ENCODE results near the gene SYNE1.
"Not testable (repeated sequence)": the region's sequence is repeated elsewhere in the genome, so short reads cannot be mapped to it uniquely, and the experiment has no call there.

SYNE1 gene

GRCh38 chr6:152566103-152566875, 70.9 kb downstream of the SYNE1 start:
- DNase-seq, result no peak

GRCh38 chr6:152563177-152563576, 74.0 kb downstream of the SYNE1 start:
- DNase-seq, result no peak

GRCh38 chr6:152558798-152559197, 78.4 kb downstream of the SYNE1 start:
- DNase-seq, result not testable (repeated sequence)

GRCh38 chr6:152557502-152557901, 79.7 kb downstream of the SYNE1 start:
- no peak for DNase-seq

DNA sequence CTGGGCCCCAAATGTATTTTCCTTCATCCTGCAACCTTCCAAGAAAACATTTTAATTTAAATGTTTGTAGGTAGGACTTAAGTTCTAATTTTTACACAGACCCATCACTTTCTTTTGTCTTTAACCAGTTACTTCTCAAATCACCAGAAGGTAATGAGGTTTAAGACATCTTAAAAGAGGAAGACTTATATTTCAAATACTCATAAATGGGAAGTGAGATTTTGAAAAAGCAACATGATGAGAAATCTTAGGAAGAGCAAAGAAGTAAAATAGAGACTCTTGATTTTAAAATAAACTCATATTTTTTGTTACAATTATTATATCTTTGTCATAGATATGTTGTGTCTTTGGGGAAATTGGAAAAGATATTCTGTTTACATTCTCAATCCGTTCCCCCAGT, 82.3 kb downstream of the SYNE1 start:
- peak; percentile 44 for DNase-seq

GRCh38 chr6:152552616-152553209, 84.4 kb downstream of the SYNE1 start:
- peak; percentile 52 for DNase-seq

GRCh38 chr6:152543519-152543918, 93.6 kb downstream of the SYNE1 start:
- DNase-seq, result no peak

- peak; percentile 53 for DNase-seq
These were observed 96.8 kb downstream of the SYNE1 start for GRCh38 chr6:152540381-152540780.

DNA sequence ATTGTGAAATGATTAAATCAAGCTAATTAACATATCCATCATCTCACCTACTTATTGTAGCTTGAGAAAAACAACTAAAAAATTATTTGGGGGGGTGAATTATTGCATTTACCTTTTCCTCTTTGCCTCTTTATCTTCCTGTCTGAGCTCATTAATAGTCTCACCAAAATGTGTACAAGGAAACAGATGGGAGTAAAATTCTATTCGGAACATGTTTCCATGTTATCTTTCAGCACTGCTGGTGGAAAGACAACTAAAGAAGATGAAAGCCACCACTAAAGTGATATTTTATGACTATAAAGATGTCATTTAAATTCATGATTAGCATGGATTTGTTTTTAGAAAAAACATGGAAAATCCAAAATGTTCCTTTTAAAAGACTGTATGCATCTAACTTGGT, 102.6 kb downstream of the SYNE1 start:
- DNase-seq, result no peak

DNA sequence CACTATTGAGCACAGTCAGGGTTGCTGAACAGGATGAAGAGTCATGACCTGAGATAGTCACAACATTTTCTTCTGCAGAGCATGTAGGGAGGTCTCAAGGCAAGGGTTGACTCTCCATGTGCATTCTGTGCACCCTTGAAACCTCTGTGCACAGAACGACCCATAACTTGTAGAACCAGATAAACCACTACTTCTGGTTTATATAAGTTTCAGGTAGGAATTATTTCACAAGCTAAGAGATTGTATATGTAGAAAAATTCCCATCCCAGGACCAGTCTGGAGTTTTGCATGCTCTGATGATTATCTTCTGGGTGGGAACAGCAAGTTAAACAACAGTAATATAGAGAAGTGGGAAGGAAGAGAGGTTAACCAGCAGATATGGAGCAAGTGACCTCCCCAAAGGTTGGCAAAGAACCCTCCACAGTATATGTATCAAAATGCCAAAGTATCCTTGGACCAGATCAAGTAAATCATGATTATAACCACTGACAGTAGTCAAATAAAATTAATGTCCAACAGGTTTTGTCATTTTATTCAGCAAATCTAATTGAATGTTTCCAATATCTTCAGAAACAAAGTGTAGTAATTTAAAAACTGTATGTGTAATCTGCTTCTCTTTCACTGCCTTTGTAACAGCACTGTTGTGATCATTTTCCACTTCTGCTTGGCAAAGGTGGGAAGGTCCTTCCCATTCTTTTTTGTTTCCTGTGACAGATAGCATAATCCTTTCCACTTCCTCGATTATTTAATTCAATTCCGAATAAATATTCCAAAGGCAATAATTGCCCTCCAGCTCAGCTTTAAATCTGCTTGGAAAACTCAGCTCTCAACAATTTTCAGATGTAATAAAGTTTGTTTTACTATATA, 104.4 kb downstream of the SYNE1 start:
- DNase-seq, result no peak

DNA sequence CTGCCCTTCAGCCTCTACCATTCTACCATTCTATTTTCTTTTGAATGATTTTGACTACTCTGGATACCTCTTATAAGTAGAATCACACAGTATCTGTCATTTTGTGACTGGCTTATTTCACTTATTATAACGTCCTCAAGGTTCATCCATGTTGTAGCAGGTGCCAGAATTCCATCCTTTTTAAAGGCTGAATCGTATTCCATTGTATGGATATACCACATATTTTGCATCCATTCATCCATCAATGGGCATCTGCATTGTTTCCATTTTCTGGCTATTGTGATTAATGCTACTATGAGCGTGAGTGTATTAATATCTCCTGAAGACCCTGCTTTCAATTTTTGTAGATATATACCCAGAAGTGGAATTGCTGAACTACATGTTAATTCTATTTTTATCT, 105.5 kb downstream of the SYNE1 start:
- DNase-seq, result no peak

GRCh38 chr6:152529369-152529768, 107.8 kb downstream of the SYNE1 start:
- peak; percentile 10 for DNase-seq

DNA sequence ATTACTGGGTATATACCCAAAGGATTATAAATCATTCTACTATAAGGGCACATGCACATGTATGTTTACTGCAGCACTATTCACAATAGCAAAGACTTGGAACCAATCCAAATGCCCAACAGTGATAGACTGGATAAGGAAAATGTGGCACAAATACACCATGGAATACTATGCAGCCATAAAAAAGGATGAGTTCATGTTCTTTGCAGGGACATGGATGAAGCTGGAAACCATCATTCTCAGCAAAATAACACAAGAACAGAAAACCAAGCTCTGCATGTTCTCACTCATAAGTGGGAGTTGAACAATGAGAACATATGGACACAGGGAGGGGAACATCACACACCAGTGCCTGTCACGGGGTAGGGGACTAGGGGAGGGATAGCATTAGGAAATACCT, 123.0 kb downstream of the SYNE1 start:
- not testable (repeated sequence) for DNase-seq

GRCh38 chr6:152509916-152510315, 127.2 kb downstream of the SYNE1 start:
- DNase-seq, result no peak

DNA sequence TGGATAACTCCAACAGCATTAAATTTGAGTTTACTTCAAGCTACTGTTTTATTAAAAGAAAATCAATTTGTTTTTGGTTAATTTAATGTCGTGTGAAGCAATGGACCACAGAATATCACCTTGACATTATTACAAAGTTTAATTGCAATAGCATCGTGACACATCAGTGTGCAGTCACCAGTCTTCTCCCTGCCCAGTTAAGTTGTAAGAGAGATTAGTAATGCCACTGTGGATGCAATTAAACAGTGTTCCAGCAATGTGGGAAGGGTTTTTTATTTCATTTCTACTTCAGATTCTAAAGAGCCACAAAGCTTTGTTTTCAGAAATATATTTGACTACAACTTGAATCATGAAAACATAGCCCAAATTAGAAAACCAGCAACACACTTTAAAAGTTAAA, 128.7 kb downstream of the SYNE1 start:
- no peak for DNase-seq

DNA sequence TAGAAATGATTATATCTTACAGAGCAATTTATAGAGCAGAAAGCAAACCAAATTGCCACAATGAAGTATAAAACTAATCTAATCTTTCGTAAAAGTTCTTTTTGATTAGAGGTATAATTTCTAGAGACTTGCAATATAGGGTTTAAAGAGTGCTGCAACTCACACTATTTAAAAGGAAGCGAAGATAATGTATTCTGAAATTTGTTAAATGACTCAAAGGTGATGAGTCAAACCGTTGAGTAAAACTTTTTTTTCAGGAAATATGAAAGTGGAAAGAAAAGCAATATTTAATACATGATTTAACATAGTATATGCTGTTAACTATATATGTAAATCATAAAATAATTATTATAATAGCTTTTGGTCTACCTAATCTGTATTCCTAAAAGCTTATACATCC, 133.6 kb downstream of the SYNE1 start:
- DNase-seq, result peak; percentile 55

- no peak for DNase-seq
These were observed 134.6 kb downstream of the SYNE1 start for GRCh38 chr6:152502421-152503188.

DNA sequence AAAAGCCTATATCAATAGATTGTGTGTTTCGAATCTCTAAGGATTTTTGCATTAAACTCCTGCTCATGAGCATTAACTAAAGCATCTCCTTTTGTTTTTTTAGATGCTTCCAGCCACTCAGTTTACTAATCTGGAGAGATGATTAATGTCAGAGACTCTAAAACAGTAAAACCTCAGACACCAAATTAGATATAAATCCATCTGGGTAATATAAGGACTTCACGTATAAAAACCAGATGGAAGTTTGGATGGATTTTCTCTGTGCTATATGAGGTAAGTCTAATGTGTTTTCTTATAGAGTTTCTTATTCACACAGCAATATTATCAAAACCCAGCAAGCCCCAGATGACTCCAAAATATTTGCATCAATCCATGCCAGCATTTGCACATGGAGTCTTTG, 137.2 kb downstream of the SYNE1 start:
- no peak for DNase-seq

GRCh38 chr6:152496731-152497130, 140.4 kb downstream of the SYNE1 start:
- DNase-seq, result no peak

DNA sequence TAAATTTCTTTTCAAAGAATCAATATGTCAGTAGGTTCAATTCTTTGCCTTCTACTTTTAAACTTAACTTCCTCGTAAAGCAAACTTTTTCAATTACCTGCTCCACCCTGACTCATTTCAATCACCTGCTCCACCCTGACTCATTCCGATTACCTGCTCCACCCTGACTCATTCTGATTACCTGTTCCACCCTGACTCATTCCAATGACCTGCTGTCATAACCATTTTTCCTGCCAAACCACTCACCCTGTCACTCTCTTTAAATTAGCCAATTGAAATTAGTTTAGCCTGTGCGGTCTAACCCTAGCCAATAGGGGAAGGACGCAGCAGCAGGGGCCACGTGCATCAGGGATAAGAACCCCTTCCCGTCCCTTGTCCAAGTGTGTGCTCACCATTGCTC, 141.7 kb downstream of the SYNE1 start:
- not testable (repeated sequence) for DNase-seq

DNA sequence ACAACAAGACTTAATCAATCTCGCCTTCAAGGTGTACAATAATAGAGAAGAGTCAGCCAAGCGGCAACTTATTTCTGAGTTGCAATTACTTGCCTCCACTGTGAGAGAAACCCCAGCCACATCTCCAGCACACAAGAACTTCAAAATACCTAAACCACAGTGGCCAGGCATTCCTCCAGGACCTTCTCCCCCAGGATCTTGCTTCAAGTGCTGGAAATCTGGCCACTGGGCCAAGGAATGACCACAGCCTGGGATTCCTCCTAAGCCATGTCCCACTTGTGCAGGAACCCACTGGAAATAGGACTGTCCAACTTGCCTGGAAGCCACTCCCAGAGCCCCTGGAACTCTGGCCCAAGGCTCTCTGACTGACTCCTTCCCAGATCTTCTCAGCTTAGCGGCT, 144.9 kb downstream of the SYNE1 start:
- not testable (repeated sequence) for DNase-seq

DNA sequence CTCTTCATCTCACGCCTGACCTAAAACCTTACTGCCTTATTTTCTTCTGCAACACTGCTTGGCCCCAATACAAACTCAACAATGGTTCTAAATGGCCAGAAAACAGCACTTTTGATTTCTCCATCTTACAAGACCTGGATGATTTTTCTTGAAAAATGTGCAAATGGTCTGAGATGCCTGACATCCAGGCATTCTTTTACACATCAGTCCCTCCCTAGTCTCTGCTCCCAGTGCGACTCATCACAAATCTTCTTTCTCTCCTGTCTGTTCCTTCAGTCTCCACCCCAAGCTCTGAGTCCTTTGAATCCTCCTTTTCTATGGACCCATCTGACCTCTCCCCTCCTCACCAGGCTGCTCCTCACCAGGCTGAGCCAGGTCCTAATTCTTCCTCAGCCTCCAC, 145.7 kb downstream of the SYNE1 start:
- DNase-seq, result not testable (repeated sequence)

- not testable (repeated sequence) for DNase-seq
These were observed 146.2 kb downstream of the SYNE1 start for GRCh38 chr6:152490971-152491378.

All from inflammatory macrophage treated with lipopolysaccharide for 4 hours (primary cell).